Measurements from ENCODE around the gene MYF6. TPM values are rescaled to one million over a fixed set of nuclear protein-coding genes. Genes with fewer than 3 reads are reported as not detected.
A peak's percentile ranks its signal among the peaks of the same experiment; 100 is the strongest.

MYF6 gene
- total RNA-seq, 1 donor from 2014 or later, result not detected

GRCh38 chr12:80714055-80714454, 6.6 kb downstream of the MYF6 start:
- Histone ChIP-seq H3K27ac (ENCODE audit: low read depth, low read length) (no peak overlapping the region), H3K4me1 (ENCODE audit: insufficient read depth, low read length) (peaks cover 4% of the 10 kb centered on the region), H3K27me3 (ENCODE audit: insufficient read depth, low read length) (peaks cover 28% of the 10 kb centered on the region), H3K79me2 (ENCODE audit: insufficient read depth, low read length) (no peaks in the 10 kb centered on the region), H3K9ac (ENCODE audit: low read length) (peak overlapping the region; percentile 51), H3K4me3 (ENCODE audit: insufficient read depth, low read depth, low read length) (peak overlapping the region; percentile 53), H3K36me3 (ENCODE audit: insufficient read depth, low read length) (no peaks in the 10 kb centered on the region), H2AFZ (ENCODE audit: low read depth, low read length) (peak overlapping the region; percentile 79), H3K4me2 (ENCODE audit: low read length) (peak overlapping the region; percentile 86), H4K20me1 (ENCODE audit: insufficient read depth, low read length) (no peaks in the 10 kb centered on the region), H3K9me3 (ENCODE audit: insufficient read depth, low read depth, low read length) (no peaks in the 10 kb centered on the region)
- Mint-ChIP-seq H3K9me3 (ENCODE audit: unreplicated experiment) (peaks cover 7% of the 10 kb centered on the region), H3K4me1 (ENCODE audit: low read depth, unreplicated experiment) (peaks cover 4% of the 10 kb centered on the region), H3K27ac (ENCODE audit: unreplicated experiment) (peak overlapping the region; percentile 91), H3K4me3 (ENCODE audit: unreplicated experiment) (peak overlapping the region; percentile 87), H3K27me3 (ENCODE audit: low read depth, unreplicated experiment) (peaks cover 74% of the 10 kb centered on the region), H3K36me3 (ENCODE audit: low read depth, unreplicated experiment) (no peaks in the 10 kb centered on the region)
- DNase-seq (ENCODE audit: low read depth) (peak; percentile 25), FAIRE-seq (no peak)
- no peak for TF ChIP-seq EZH2 (IDR thresholded peaks at IDR 0.05; ENCODE audit: insufficient read depth, low read length)
- TF ChIP-seq CTCF (IDR thresholded peaks at IDR 0.05; ENCODE audit: insufficient read depth, low read depth, low read length), result no peak

DNA sequence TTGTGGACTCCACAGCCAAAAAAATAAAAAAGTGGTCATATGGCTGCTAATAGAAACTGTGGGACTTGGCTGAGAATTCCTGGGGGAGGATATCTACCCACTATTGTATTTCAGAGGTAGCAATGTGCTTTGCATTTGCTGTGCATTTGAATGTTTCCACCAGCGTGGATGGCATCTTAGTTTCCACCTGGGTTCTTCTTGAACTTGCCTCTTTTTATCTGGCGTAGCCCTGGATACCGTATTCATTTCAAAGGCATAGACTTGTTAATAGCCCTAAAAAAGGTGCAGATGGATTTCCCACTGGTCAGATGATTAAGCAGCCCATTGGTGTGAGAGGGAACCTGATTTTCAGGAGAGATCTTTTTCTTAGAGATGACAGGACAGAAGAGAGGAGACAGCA, 7.4 kb downstream of the MYF6 start:
- H3K36me3 Mint-ChIP-seq (ENCODE audit: low read depth, unreplicated experiment), result no peaks in the 10 kb centered on the region
- TF ChIP-seq CTCF (IDR thresholded peaks at IDR 0.05; ENCODE audit: insufficient read depth, low read depth, low read length) (no peak), EZH2 (IDR thresholded peaks at IDR 0.05; ENCODE audit: insufficient read depth, low read length) (no peak)
- Histone ChIP-seq H3K27me3 (ENCODE audit: insufficient read depth, low read length) (peaks cover 27% of the 10 kb centered on the region), H3K4me2 (ENCODE audit: low read length) (peak overlapping the region; percentile 86), H3K27ac (ENCODE audit: low read depth, low read length) (no peak overlapping the region), H3K9me3 (ENCODE audit: insufficient read depth, low read depth, low read length) (no peaks in the 10 kb centered on the region), H2AFZ (ENCODE audit: low read depth, low read length) (no peak overlapping the region), H3K79me2 (ENCODE audit: insufficient read depth, low read length) (no peaks in the 10 kb centered on the region), H3K4me3 (ENCODE audit: insufficient read depth, low read depth, low read length) (no peak overlapping the region), H3K36me3 (ENCODE audit: insufficient read depth, low read length) (no peaks in the 10 kb centered on the region), H4K20me1 (ENCODE audit: insufficient read depth, low read length) (no peaks in the 10 kb centered on the region), H3K4me1 (ENCODE audit: insufficient read depth, low read length) (peaks cover 4% of the 10 kb centered on the region), H3K9ac (ENCODE audit: low read length) (no peak overlapping the region)
- FAIRE-seq, result no peak
- DNase-seq (ENCODE audit: low read depth), result no peak
- peaks cover 66% of the 10 kb centered on the region for H3K27me3 Mint-ChIP-seq (ENCODE audit: low read depth, unreplicated experiment)
- H3K27ac Mint-ChIP-seq (ENCODE audit: unreplicated experiment), result no peak overlapping the region
- H3K9me3 Mint-ChIP-seq (ENCODE audit: unreplicated experiment), result peaks cover 7% of the 10 kb centered on the region
- H3K4me1 Mint-ChIP-seq (ENCODE audit: low read depth, unreplicated experiment), result peaks cover 4% of the 10 kb centered on the region
- no peak overlapping the region for H3K4me3 Mint-ChIP-seq (ENCODE audit: unreplicated experiment)

GRCh38 chr12:80715713-80716249, 8.3 kb downstream of the MYF6 start:
- no peaks in the 10 kb centered on the region for H3K36me3 ChIP-seq (ENCODE audit: insufficient read depth, low read length)
- no peak for DNase-seq (ENCODE audit: low read depth)
- no peak overlapping the region for H3K4me2 ChIP-seq (ENCODE audit: low read length)
- Mint-ChIP-seq H3K4me3 (ENCODE audit: unreplicated experiment) (no peak overlapping the region), H3K4me1 (ENCODE audit: low read depth, unreplicated experiment) (peaks cover 4% of the 10 kb centered on the region), H3K9me3 (ENCODE audit: unreplicated experiment) (peaks cover 7% of the 10 kb centered on the region), H3K27ac (ENCODE audit: unreplicated experiment) (no peak overlapping the region), H3K36me3 (ENCODE audit: low read depth, unreplicated experiment) (no peaks in the 10 kb centered on the region), H3K27me3 (ENCODE audit: low read depth, unreplicated experiment) (peaks cover 56% of the 10 kb centered on the region)
- H3K27ac ChIP-seq (ENCODE audit: low read depth, low read length), result no peak overlapping the region
- H3K9ac ChIP-seq (ENCODE audit: low read length), result no peak overlapping the region
- FAIRE-seq, result no peak
- H2AFZ ChIP-seq (ENCODE audit: low read depth, low read length), result no peak overlapping the region
- peaks cover 4% of the 10 kb centered on the region for H3K4me1 ChIP-seq (ENCODE audit: insufficient read depth, low read length)
- H3K9me3 ChIP-seq (ENCODE audit: insufficient read depth, low read depth, low read length), result no peaks in the 10 kb centered on the region
- TF ChIP-seq CTCF (IDR thresholded peaks at IDR 0.05; ENCODE audit: insufficient read depth, low read depth, low read length), result no peak
- no peak for TF ChIP-seq EZH2 (IDR thresholded peaks at IDR 0.05; ENCODE audit: insufficient read depth, low read length)
- H3K79me2 ChIP-seq (ENCODE audit: insufficient read depth, low read length), result no peaks in the 10 kb centered on the region
- peaks cover 27% of the 10 kb centered on the region for H3K27me3 ChIP-seq (ENCODE audit: insufficient read depth, low read length)
- no peaks in the 10 kb centered on the region for H4K20me1 ChIP-seq (ENCODE audit: insufficient read depth, low read length)
- H3K4me3 ChIP-seq (ENCODE audit: insufficient read depth, low read depth, low read length), result no peak overlapping the region

Measured in astrocyte (in vitro differentiated cells and primary cell).